ENCODE data around the gene NUP210.

NUP210 gene

GRCh38 chr3:13282986-13283876 is 136.9 kb downstream of the NUP210 start:
- no peak overlapping the region for H3K4me3 ChIP-seq (ENCODE audit: low read length)
- DNase-seq (ENCODE audit: low read depth), result no peak

GRCh38 chr3:13282358-13282985 is 137.7 kb downstream of the NUP210 start:
- no peak for TF ChIP-seq CTCF (conservative IDR thresholded peaks at IDR 0.05; ENCODE audit: low read length)
- no peak overlapping the region for H3K4me3 ChIP-seq (ENCODE audit: low read length)
- DNase-seq (ENCODE audit: low read depth), result no peak

More at GRCh38 chr3:13282986-13283876, 136.9 kb downstream of the NUP210 start:
- no peak for TF ChIP-seq CTCF (conservative IDR thresholded peaks at IDR 0.05; ENCODE audit: low read length)

- no peak overlapping the region for H3K4me3 ChIP-seq (ENCODE audit: low read length)
- no peak for DNase-seq (ENCODE audit: low read depth)
- no peak for TF ChIP-seq CTCF (conservative IDR thresholded peaks at IDR 0.05; ENCODE audit: low read length)
Observed at GRCh38 chr3:13281507-13282357, 138.4 kb downstream of the NUP210 start.

- TF ChIP-seq CTCF (conservative IDR thresholded peaks at IDR 0.05; ENCODE audit: low read length), result no peak
- H3K4me3 ChIP-seq (ENCODE audit: low read length), result no peak overlapping the region
- DNase-seq (ENCODE audit: low read depth), result no peak
Observed at GRCh38 chr3:13280811-13281506, 139.2 kb downstream of the NUP210 start.

- H3K4me3 ChIP-seq (ENCODE audit: low read length), result no peak overlapping the region
- no peak for DNase-seq (ENCODE audit: low read depth)
- TF ChIP-seq CTCF (conservative IDR thresholded peaks at IDR 0.05; ENCODE audit: low read length), result no peak
Observed at GRCh38 chr3:13280122-13280790, 139.9 kb downstream of the NUP210 start.

- H3K4me3 ChIP-seq (ENCODE audit: low read length), result no peak overlapping the region
- TF ChIP-seq CTCF (conservative IDR thresholded peaks at IDR 0.05; ENCODE audit: low read length), result no peak
- no peak for DNase-seq (ENCODE audit: low read depth)
Observed at GRCh38 chr3:13279532-13279910, 140.6 kb downstream of the NUP210 start.

Data from AG10803 (cell line).